H1 (cell line): ENCODE measurements around the gene MTAP. TPM values are rescaled to one million over a fixed set of nuclear protein-coding genes. Genes with fewer than 3 reads are reported as not detected.

ENCODE experiments used
- CTCF ChIA-PET: fragments of 300-600 bp; sonication (Branson Sonifier 250); formaldehyde crosslinking; loops from one replicate; lab custom pipeline; 2021; ENCODE audit not compliant: partially characterized antibody; lab: Charles Lee
- POLR2A ChIA-PET: fragments of 300-600 bp; sonication (Branson Sonifier 250); formaldehyde crosslinking; loops from one replicate; lab custom pipeline; 2021; ENCODE audit warnings: inconsistent platforms; ENCODE audit not compliant: partially characterized antibody; lab: Charles Lee
- DNase-seq, 2 experiments: peaks; one replicate each; pipeline versions ENCODE4 v3.0.0 to v3.0.0-alpha.2; 2010 to 2022; ENCODE audit warnings: low spot score in 2 of 2, low read depth in 1 of 2, mixed read lengths in 1 of 2
- FAIRE-seq: peaks from 2 replicates; lab custom pipeline; 2011; peaks lifted over from hg19 to GRCh38; lab: Jason Lieb, UNC
- H2AFZ ChIP-seq: 2 replicates; pipeline ENCODE4 v1.8.1; 2012; ENCODE audit warnings: low read length, inconsistent platforms
- H2AK5ac ChIP-seq: 2 replicates; pipeline ENCODE4 v1.6.1; 2013; ENCODE audit warnings: low read depth, low read length
- H2BK120ac ChIP-seq: replicated peaks from 2 replicates; pipeline ENCODE3; 2013; ENCODE audit warnings: low read depth, low read length, inconsistent platforms
- H2BK12ac ChIP-seq: 2 replicates; pipeline ENCODE4 v1.6.1; 2013; ENCODE audit warnings: low read depth, low read length
- H2BK15ac ChIP-seq: 2 replicates; pipeline ENCODE4 v1.6.1; 2013; ENCODE audit warnings: low read length
- H2BK20ac ChIP-seq: 2 replicates; pipeline ENCODE4 v1.6.1; 2013; ENCODE audit warnings: low read length
- H2BK5ac ChIP-seq: 2 replicates; pipeline ENCODE4 v1.6.1; 2013; ENCODE audit warnings: low read depth, low read length
- H3K14ac ChIP-seq: 2 replicates; pipeline ENCODE4 v1.6.1; 2013; ENCODE audit warnings: inconsistent platforms; ENCODE audit not compliant: insufficient read length
- H3K18ac ChIP-seq: 2 replicates; pipeline ENCODE4 v1.6.1; 2013; ENCODE audit warnings: low read length; ENCODE audit errors: extremely low read depth
- H3K23ac ChIP-seq: 2 replicates; pipeline ENCODE4 v1.6.1; 2013; ENCODE audit warnings: inconsistent platforms; ENCODE audit not compliant: insufficient read length
- H3K23me2 ChIP-seq: 2 replicates; pipeline ENCODE4 v1.6.1; 2013; ENCODE audit warnings: low read depth, low read length
- H3K27ac ChIP-seq: 2 replicates; pipeline ENCODE4 v1.6.1; 2011; ENCODE audit warnings: low read depth, low read length, inconsistent platforms
- H3K27me3 ChIP-seq, 4 experiments: replicated peaks in 1 of 4; 1 replicate in 1 of 4; 2 replicates in 3 of 4; pipeline versions ENCODE4 v1.6.1 to v1.8.1; 2011 to 2013; ENCODE audit warnings: low read length in 3 of 4, mild to moderate bottlenecking in 3 of 4, inconsistent platforms in 2 of 4, mixed read lengths in 2 of 4, moderate library complexity in 1 of 4; ENCODE audit not compliant: control insufficient read depth in 3 of 4, insufficient read depth in 3 of 4; ENCODE audit errors: extremely low read depth in 1 of 4
- H3K36me3 ChIP-seq, 4 experiments: 2 replicates each; pipeline versions ENCODE4 v1.6.1 to v1.8.1; 2011 to 2013; ENCODE audit warnings: mild to moderate bottlenecking in 4 of 4, low read length in 3 of 4, moderate library complexity in 2 of 4, control low read depth in 1 of 4, inconsistent platforms in 1 of 4; ENCODE audit not compliant: insufficient read depth in 4 of 4, control insufficient read depth in 2 of 4
- H3K4ac ChIP-seq: replicated peaks from 2 replicates; pipeline ENCODE3; 2013; ENCODE audit warnings: low read length, low read depth, mixed read lengths, inconsistent platforms; ENCODE audit not compliant: insufficient read length
- H3K4me1 ChIP-seq, 4 experiments: replicated peaks in 1 of 4; 1 replicate in 1 of 4; 2 replicates in 3 of 4; pipeline versions ENCODE4 v1.6.1 to v1.8.1; 2011 to 2013; ENCODE audit warnings: low read length in 3 of 4, inconsistent platforms in 2 of 4, mixed read lengths in 1 of 4; ENCODE audit not compliant: insufficient read depth in 4 of 4, control insufficient read depth in 3 of 4
- H3K4me2 ChIP-seq, 2 experiments: 2 replicates each; pipeline versions ENCODE4 v1.6.1 to v1.8.1; 2011 to 2013; ENCODE audit warnings: low read depth in 2 of 2, low read length in 2 of 2, control low read depth in 1 of 2, inconsistent platforms in 1 of 2, mild to moderate bottlenecking in 1 of 2; ENCODE audit not compliant: insufficient read depth in 1 of 2
- H3K4me3 ChIP-seq, 4 experiments: fragments of 200-600, 300-600 bp in 1 of 4; sonication (generic), shearing (Covaris generic), sonication (Bioruptor Twin) in 1 of 4; 2 replicates each; pipeline versions ENCODE4 v1.5.1 to v1.8.1; 2011 to 2016; ENCODE audit warnings: low read length in 4 of 4, low read depth in 3 of 4, control low read depth in 2 of 4, inconsistent platforms in 2 of 4, mild to moderate bottlenecking in 2 of 4, mixed read lengths in 1 of 4, moderate library complexity in 1 of 4; ENCODE audit not compliant: insufficient read depth in 2 of 4; ENCODE audit errors: extremely low read depth in 1 of 4
- H3K56ac ChIP-seq: replicated peaks from 2 replicates; pipeline ENCODE3; 2013; ENCODE audit warnings: low read depth, mild to moderate bottlenecking, mixed read lengths, low read length, inconsistent platforms; ENCODE audit not compliant: insufficient read length
- H3K79me1 ChIP-seq: 2 replicates; pipeline ENCODE4 v1.6.1; 2013; ENCODE audit warnings: low read depth, low read length, control low read depth
- H3K79me2 ChIP-seq, 2 experiments: 2 replicates each; pipeline versions ENCODE4 v1.6.1 to v1.8.1; 2012 to 2013; ENCODE audit warnings: low read length in 2 of 2, mild to moderate bottlenecking in 2 of 2, inconsistent platforms in 1 of 2; ENCODE audit not compliant: insufficient read depth in 2 of 2, control insufficient read depth in 1 of 2
- H3K9ac ChIP-seq, 4 experiments: replicated peaks in 1 of 4; 1 replicate in 1 of 4; 2 replicates in 3 of 4; pipeline versions ENCODE4 v1.6.1 to v1.8.1; 2011 to 2013; ENCODE audit warnings: low read depth in 3 of 4, low read length in 3 of 4, control low read depth in 2 of 4, mild to moderate bottlenecking in 2 of 4, moderate library complexity in 2 of 4, inconsistent platforms in 1 of 4; ENCODE audit errors: extremely low read depth in 1 of 4
- H3K9me3 ChIP-seq, 2 experiments: 2 replicates each; pipeline versions ENCODE4 v1.6.1 to v1.8.1; 2012 to 2013; ENCODE audit warnings: mild to moderate bottlenecking in 2 of 2, moderate library complexity in 2 of 2, control low read depth in 1 of 2, inconsistent platforms in 1 of 2, low read depth in 1 of 2, low read length in 1 of 2, mixed read lengths in 1 of 2; ENCODE audit not compliant: insufficient read depth in 2 of 2
- H4K20me1 ChIP-seq, 2 experiments: replicated peaks in 1 of 2; 2 replicates each; pipeline versions ENCODE3 to v1.8.1; 2011 to 2013; ENCODE audit warnings: inconsistent platforms in 2 of 2, low read length in 2 of 2, mild to moderate bottlenecking in 1 of 2; ENCODE audit not compliant: insufficient read depth in 2 of 2, control insufficient read depth in 1 of 2
- H4K5ac ChIP-seq: 2 replicates; pipeline ENCODE4 v1.6.1; 2013; ENCODE audit warnings: low read length, low read depth, mixed read lengths, inconsistent platforms; ENCODE audit not compliant: insufficient read length
- H4K8ac ChIP-seq: 2 replicates; pipeline ENCODE4 v1.8.0; 2013; ENCODE audit warnings: mild to moderate bottlenecking, moderate library complexity, low read length, inconsistent platforms; ENCODE audit not compliant: insufficient read depth; ENCODE audit errors: extremely low read depth
- H4K91ac ChIP-seq: replicated peaks from 2 replicates; pipeline ENCODE3; 2013; ENCODE audit warnings: low read length, mixed read lengths, inconsistent platforms; ENCODE audit not compliant: insufficient read length
- BCL11A ChIP-seq, 2 experiments: IDR thresholded peaks; one replicate each; pipeline ENCODE4 v1.6.1; 2011; ENCODE audit warnings: low read depth in 2 of 2, low read length in 2 of 2, mild to moderate bottlenecking in 2 of 2
- BRCA1 ChIP-seq: IDR thresholded peaks from 2 replicates; pipeline ENCODE4 v1.6.1; 2012; ENCODE audit warnings: low read depth, low read length, improper control_type of control experiment
- KDM1A ChIP-seq: fragments of 200-600, 300-600 bp; sonication (generic); IDR thresholded peaks from 2 replicates; pipeline ENCODE4 v1.7.1; 2016; ENCODE audit warnings: mild to moderate bottlenecking, low read length, borderline replicate concordance
- PHF8 ChIP-seq: fragments of 200-600 bp; sonication (generic); conservative IDR thresholded peaks from 2 replicates; pipeline ENCODE4 v1.7.1; 2012; ENCODE audit warnings: low read depth, mild to moderate bottlenecking, inconsistent platforms, low read length, moderate library complexity
- SP2 ChIP-seq: IDR thresholded peaks from 2 replicates; pipeline ENCODE4 v1.6.1; 2012; ENCODE audit warnings: mild to moderate bottlenecking, low read length, inconsistent platforms
- polyA plus RNA-seq, 7 experiments: library from polyadenylated mRNA; depleted of rRNA in 3 of 7; stranded (reverse) in 5 of 7; unstranded in 2 of 7; fragments of >200 nt in 5 of 7; fragments of 200-250 nt in 2 of 7; gene quantifications; 1 replicate in 5 of 7; 2 replicates in 1 of 7; 4 replicates in 1 of 7; pipeline versions ENCODE4 v1.2.1 to v1.2.3, GENCODE V29; 2011 to 2013; ENCODE audit warnings: missing spikeins in 2 of 7, mixed read lengths in 2 of 7
- total RNA-seq: library from RNA; stranded (reverse); fragmentation: NEBNext Ultra II Directional; extraction: Animal tissue kit (Norgen Biotek cat#: 25700); gene quantifications from 2 replicates; pipeline ENCODE4 v1.2.1, GENCODE V29; 2021
- TF ChIP-seq, protein P1 (sequence below): IDR thresholded peaks from 2 replicates; pipeline ENCODE4 v1.6.1; 2012; ENCODE audit warnings: inconsistent platforms

The MTAP gene
- total and polyA plus RNA-seq, 2 of the 8 experiments (the other 6 are each of a cell fraction or from before 2014, with no cell fraction given) = 16.4 to 100 TPM

DNA sequence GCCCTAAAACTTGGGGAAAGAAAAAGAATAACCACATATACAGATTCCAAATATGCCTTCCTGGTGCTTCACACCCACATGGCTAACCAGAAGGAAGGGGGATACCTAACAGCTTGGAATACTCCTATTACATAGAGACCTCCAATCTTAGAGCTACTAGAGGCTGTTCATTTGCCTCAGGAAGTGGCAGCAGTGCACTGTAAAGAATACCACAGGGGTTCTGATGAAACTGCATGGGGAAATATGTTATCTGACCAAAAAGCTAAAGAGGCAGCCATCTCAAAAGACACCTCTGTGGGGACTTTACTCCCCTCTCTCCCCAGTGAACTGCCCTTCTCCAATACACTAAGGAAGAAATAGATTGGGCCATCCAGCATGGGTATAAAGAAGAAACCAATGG, 125.3 kb downstream of the MTAP start:
- Histone ChIP-seq H3K9ac (no peak overlapping the region), H3K23me2 (no peaks in the 10 kb centered on the region), H3K23ac (no peak overlapping the region), H3K79me2 (no peaks in the 10 kb centered on the region), H2AK5ac (no peak overlapping the region), H2AFZ (no peak overlapping the region), H2BK5ac (no peak overlapping the region), H3K4me1 (peaks cover 0 to 5% (median 0%) of the 10 kb centered on the region in 4 experiments; a peak in 1 of 7 replicates), H3K4me3 (no peak overlapping the region), H4K5ac (no peak overlapping the region), H2BK12ac (no peak overlapping the region), H3K14ac (no peak overlapping the region), H3K4ac (no peak overlapping the region), H3K27me3 (no peaks in the 10 kb centered on the region), H3K18ac (no peak overlapping the region), H2BK15ac (no peak overlapping the region), H3K27ac (no peak overlapping the region), H3K79me1 (no peaks in the 10 kb centered on the region), H3K36me3 (no peaks in the 10 kb centered on the region), H4K20me1 (no peaks in the 10 kb centered on the region), H2BK20ac (no peak overlapping the region), H2BK120ac (no peak overlapping the region), H3K9me3 (no peaks in the 10 kb centered on the region), H3K56ac (no peak overlapping the region), H4K91ac (no peak overlapping the region), H4K8ac (no peak overlapping the region), H3K4me2 (no peak overlapping the region)
- CTCF ChIA-PET = interaction anchor here (0.8 to 2.4 kb wide), 3 partner anchors 10 to 192 kb away, joined by 3 to 5 read pairs (median 4); no protein-coding TSS in a partner anchor
- TF ChIP-seq BCL11A (IDR thresholded peaks at IDR 0.05; ENCODE audit: low read depth in 2 of 2, low read length in 2 of 2) = no peak
- no peak for TF ChIP-seq SP2
- TF ChIP-seq, protein P1, sequence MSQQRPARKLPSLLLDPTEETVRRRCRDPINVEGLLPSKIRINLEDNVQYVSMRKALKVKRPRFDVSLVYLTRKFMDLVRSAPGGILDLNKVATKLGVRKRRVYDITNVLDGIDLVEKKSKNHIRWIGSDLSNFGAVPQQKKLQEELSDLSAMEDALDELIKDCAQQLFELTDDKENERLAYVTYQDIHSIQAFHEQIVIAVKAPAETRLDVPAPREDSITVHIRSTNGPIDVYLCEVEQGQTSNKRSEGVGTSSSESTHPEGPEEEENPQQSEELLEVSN = no peak
- no peak for TF ChIP-seq KDM1A
- TF ChIP-seq PHF8 = no peak
- no peak for TF ChIP-seq BRCA1
- POLR2A ChIA-PET = no interaction called here
- FAIRE-seq (no peak), DNase-seq (no peak)
